Choroid plexus epithelial cell (primary cell): ENCODE data around the gene AKAP9.

ENCODE experiments used
- DNase-seq: peaks from one replicate; pipeline ENCODE4 v3.0.0-alpha.2; 2010; ENCODE audit warnings: low read depth
- H3K4me3 ChIP-seq: 2 replicates; pipeline ENCODE4 v1.5.1; 2011; ENCODE audit warnings: low read depth, mild to moderate bottlenecking, control low read depth, low read length, moderate library complexity
- TF ChIP-seq, protein P1 (sequence below): conservative IDR thresholded peaks from 2 replicates; pipeline ENCODE4 v1.5.1; 2011; ENCODE audit warnings: low read depth, mild to moderate bottlenecking, control low read depth, inconsistent platforms, low read length, moderate library complexity

The AKAP9 gene

GRCh38 chr7:92058040-92058439, 117.4 kb downstream of the AKAP9 start:
- TF ChIP-seq, protein P1, sequence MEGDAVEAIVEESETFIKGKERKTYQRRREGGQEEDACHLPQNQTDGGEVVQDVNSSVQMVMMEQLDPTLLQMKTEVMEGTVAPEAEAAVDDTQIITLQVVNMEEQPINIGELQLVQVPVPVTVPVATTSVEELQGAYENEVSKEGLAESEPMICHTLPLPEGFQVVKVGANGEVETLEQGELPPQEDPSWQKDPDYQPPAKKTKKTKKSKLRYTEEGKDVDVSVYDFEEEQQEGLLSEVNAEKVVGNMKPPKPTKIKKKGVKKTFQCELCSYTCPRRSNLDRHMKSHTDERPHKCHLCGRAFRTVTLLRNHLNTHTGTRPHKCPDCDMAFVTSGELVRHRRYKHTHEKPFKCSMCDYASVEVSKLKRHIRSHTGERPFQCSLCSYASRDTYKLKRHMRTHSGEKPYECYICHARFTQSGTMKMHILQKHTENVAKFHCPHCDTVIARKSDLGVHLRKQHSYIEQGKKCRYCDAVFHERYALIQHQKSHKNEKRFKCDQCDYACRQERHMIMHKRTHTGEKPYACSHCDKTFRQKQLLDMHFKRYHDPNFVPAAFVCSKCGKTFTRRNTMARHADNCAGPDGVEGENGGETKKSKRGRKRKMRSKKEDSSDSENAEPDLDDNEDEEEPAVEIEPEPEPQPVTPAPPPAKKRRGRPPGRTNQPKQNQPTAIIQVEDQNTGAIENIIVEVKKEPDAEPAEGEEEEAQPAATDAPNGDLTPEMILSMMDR, result no peak
- no peak for DNase-seq
- no peak overlapping the region for H3K4me3 ChIP-seq

DNA sequence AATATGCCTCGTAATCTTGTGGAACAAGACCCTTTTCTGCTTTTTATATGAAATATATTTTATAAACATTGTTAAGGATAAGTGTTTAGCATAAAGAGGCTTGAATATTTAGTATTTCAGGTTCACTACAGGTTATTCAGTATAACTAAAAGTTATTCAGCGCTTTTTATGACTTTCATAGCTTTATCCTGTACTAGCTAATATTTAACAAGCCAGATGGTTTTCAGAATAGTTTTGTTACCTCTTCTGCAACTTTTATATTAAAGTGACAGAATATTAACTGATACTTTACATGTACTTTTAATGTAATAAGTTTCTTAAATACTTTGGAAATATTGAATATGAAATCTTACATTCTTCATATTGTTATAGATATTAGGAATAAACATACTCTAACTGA, 118.2 kb downstream of the AKAP9 start:
- DNase-seq, result no peak
- TF ChIP-seq, protein P1, result no peak
- no peak overlapping the region for H3K4me3 ChIP-seq

- no peak for DNase-seq
- TF ChIP-seq, protein P1, result no peak
- H3K4me3 ChIP-seq, result no peak overlapping the region
Observed at GRCh38 chr7:92061154-92061553, 120.5 kb downstream of the AKAP9 start.

- no peak overlapping the region for H3K4me3 ChIP-seq
- TF ChIP-seq, protein P1, result no peak
- no peak for DNase-seq
Observed at GRCh38 chr7:92064438-92065029, 123.9 kb downstream of the AKAP9 start.

DNA sequence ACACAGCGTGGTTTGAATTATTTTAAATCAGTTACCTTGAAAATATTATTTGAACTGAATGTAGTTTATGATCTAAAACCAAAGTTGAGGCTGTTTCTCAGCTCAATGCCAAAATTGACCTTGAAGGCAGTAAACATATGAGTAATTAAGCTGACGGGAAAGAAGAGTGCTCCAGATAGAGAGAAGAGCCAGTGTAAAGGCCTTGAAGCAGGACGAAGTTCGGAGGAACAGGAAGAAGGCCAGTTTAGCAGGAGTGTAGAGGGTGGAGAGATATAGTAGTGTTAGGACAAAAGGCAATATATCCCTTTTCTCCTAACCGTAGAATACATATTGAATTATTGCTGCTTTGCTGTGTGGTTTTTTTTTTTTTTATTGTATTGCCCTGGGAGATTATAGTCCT, 130.4 kb downstream of the AKAP9 start:
- DNase-seq, result no peak
- H3K4me3 ChIP-seq, result no peak overlapping the region
- TF ChIP-seq, protein P1, result no peak

DNA sequence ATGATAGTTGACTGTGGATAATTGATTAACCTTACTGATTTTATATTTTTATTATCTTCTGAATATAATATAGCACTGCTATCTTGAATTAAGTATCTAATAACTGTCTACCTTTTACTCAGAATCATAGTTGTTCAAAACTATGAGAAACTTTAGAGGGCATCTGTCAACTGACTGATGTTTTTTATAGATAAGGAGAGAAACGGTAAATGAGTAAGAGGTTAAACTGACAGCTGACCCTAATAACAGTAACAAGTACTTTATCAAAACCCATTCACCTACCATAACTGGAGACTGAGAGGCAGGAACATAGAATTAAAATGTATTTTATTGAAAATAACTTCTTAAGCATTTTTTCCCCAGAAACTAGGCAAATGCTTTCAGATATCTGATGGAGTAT, 131.5 kb downstream of the AKAP9 start:
- TF ChIP-seq, protein P1, result no peak
- H3K4me3 ChIP-seq, result no peak overlapping the region
- DNase-seq, result no peak

GRCh38 chr7:92072708-92073107, 132.0 kb downstream of the AKAP9 start:
- no peak for DNase-seq
- H3K4me3 ChIP-seq, result no peak overlapping the region
- TF ChIP-seq, protein P1, result no peak
